ENCODE data around the gene GRIK4.

- no peak for TF ChIP-seq RAD21 (IDR thresholded peaks at IDR 0.05)
- TF ChIP-seq CTCF (IDR thresholded peaks at IDR 0.05; ENCODE audit: low read depth, low read length, missing input control) = no peak
- TF ChIP-seq JUND (IDR thresholded peaks at IDR 0.05) = no peak
- TF ChIP-seq TAF1 (conservative IDR thresholded peaks at IDR 0.05) = no peak
- no peak for TF ChIP-seq ATF3 (IDR thresholded peaks at IDR 0.05)
- no peak for TF ChIP-seq SP1 (IDR thresholded peaks at IDR 0.05)
- no peak for TF ChIP-seq MAX (IDR thresholded peaks at IDR 0.05)
- no peak for TF ChIP-seq ZBTB33 (IDR thresholded peaks at IDR 0.05)
- no peak for TF ChIP-seq YY1 (IDR thresholded peaks at IDR 0.05)
- TF ChIP-seq FOXA1 (IDR thresholded peaks at IDR 0.05) = no peak
- no peak for TF ChIP-seq GABPA (IDR thresholded peaks at IDR 0.05 in 1 of 2, conservative IDR thresholded peaks at IDR 0.05 in 1 of 2)
- TF ChIP-seq RXRA (IDR thresholded peaks at IDR 0.05) = no peak
- no peak for TF ChIP-seq REST (IDR thresholded peaks at IDR 0.05)
Measured at GRCh38 chr11:120571476-120571875, 59.9 kb downstream of the GRIK4 start.

Data from liver (tissue), 3 donors.